Measurements from ENCODE around the gene LHCGR. TPM values are rescaled to one million over a fixed set of nuclear protein-coding genes. Genes with fewer than 3 reads are reported as not detected.

Gene LHCGR
- total RNA-seq, 1 donor from 2014 or later, result not detected

- ChIA-PET CTCF (no interaction called here), POLR2A (no interaction called here)
- Mint-ChIP-seq H3K27ac (no peak overlapping the region), H3K4me1 (no peaks in the 10 kb centered on the region), H3K4me3 (no peak overlapping the region), H3K9me3 (no peaks in the 10 kb centered on the region), H3K36me3 (ENCODE audit: low read depth) (no peaks in the 10 kb centered on the region), H3K27me3 (peaks cover 7% of the 10 kb centered on the region)
- ATAC-seq (ENCODE audit: low read depth) (no peak), DNase-seq (no peak)
- intact Hi-C loops (cut with micrococcal nuclease), result no loop called here
- TF ChIP-seq, protein P1, sequence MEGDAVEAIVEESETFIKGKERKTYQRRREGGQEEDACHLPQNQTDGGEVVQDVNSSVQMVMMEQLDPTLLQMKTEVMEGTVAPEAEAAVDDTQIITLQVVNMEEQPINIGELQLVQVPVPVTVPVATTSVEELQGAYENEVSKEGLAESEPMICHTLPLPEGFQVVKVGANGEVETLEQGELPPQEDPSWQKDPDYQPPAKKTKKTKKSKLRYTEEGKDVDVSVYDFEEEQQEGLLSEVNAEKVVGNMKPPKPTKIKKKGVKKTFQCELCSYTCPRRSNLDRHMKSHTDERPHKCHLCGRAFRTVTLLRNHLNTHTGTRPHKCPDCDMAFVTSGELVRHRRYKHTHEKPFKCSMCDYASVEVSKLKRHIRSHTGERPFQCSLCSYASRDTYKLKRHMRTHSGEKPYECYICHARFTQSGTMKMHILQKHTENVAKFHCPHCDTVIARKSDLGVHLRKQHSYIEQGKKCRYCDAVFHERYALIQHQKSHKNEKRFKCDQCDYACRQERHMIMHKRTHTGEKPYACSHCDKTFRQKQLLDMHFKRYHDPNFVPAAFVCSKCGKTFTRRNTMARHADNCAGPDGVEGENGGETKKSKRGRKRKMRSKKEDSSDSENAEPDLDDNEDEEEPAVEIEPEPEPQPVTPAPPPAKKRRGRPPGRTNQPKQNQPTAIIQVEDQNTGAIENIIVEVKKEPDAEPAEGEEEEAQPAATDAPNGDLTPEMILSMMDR (IDR thresholded peaks at IDR 0.05), result no peak
These were observed 81.9 kb downstream of the LHCGR start for GRCh38 chr2:48673581-48673980.

- peaks cover 7% of the 10 kb centered on the region for H3K27me3 Mint-ChIP-seq
- H3K9me3 Mint-ChIP-seq, result no peaks in the 10 kb centered on the region
- CTCF ChIA-PET, result no interaction called here
- H3K36me3 Mint-ChIP-seq (ENCODE audit: low read depth), result no peaks in the 10 kb centered on the region
- no peak for ATAC-seq (ENCODE audit: low read depth)
- H3K4me1 Mint-ChIP-seq, result no peaks in the 10 kb centered on the region
- no peak for DNase-seq
- TF ChIP-seq, protein P1 (IDR thresholded peaks at IDR 0.05), result no peak
- POLR2A ChIA-PET, result no interaction called here
- intact Hi-C loops (cut with micrococcal nuclease), result no loop called here
- H3K27ac Mint-ChIP-seq, result no peak overlapping the region
- no peak overlapping the region for H3K4me3 Mint-ChIP-seq
These were observed 86.5 kb downstream of the LHCGR start for GRCh38 chr2:48668992-48669391.

DNA sequence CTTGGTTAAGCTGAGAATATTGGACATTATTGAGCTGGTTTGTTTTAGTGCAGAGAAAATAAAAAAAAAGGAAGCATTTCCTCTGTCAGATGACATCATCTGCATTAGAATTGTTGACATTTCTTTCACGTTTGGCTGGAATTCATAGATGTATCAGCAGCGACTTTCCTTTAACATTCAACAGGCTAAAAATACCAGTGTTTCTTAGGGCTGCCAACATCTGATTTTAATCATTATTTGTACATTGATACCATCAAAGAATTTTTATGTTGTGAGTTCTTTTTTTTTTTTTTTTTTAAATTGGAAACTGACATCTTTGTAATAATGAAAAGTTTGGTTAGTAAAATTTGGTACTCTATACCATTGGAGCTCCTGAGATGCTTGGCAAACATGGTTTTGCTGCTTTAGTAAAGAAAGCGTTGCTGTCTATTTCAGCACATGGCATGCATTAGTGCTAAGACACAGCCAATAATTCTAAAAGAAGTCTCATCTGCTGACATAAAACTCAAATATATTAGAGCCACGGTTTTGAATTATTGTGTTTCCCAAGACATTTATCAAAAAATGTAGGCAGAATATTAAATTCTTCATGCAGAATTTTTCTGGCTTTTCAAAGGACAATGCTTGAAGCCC is 104.2 kb downstream of the LHCGR start:
- H3K36me3 Mint-ChIP-seq (ENCODE audit: low read depth), result no peaks in the 10 kb centered on the region
- ChIA-PET POLR2A (no interaction called here), CTCF (no interaction called here)

DNA sequence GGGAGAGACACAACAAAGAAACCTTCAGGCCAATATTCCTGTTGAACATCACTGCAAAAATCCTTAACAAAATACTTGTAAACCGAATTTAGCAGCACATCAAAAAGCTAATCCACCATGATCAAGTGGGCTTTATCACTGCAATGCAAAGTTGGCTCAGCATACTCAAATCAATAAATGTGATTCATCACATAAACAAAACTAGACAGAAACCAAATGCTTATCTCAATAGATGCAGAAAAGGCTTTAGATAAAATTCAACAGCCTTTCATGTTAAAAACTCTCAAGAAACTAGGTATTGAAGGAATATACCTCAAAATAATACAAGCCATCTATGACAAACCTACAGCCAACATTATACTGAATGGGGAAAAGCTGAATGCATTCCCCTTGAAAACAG is 117.3 kb downstream of the LHCGR start:
- TF ChIP-seq, protein P1 (IDR thresholded peaks at IDR 0.05), result no peak
- Mint-ChIP-seq H3K4me3 (no peak overlapping the region), H3K27ac (no peak overlapping the region), H3K4me1 (no peaks in the 10 kb centered on the region), H3K9me3 (peaks cover 3% of the 10 kb centered on the region), H3K36me3 (ENCODE audit: low read depth) (no peaks in the 10 kb centered on the region), H3K27me3 (peaks cover 14% of the 10 kb centered on the region)
- ATAC-seq (ENCODE audit: low read depth), result no peak
- no peak for DNase-seq
- intact Hi-C loops (cut with micrococcal nuclease), result no loop called here
- POLR2A ChIA-PET, result no interaction called here
- CTCF ChIA-PET, result no interaction called here

More for the DNA sequence above, 104.2 kb downstream of the LHCGR start:
- H3K27ac Mint-ChIP-seq, result no peak overlapping the region
- DNase-seq (no peak), ATAC-seq (ENCODE audit: low read depth) (no peak)
- TF ChIP-seq, protein P1 (IDR thresholded peaks at IDR 0.05), result no peak
- H3K9me3 Mint-ChIP-seq, result no peaks in the 10 kb centered on the region
- no peak overlapping the region for H3K4me3 Mint-ChIP-seq
- no peaks in the 10 kb centered on the region for H3K4me1 Mint-ChIP-seq
- peaks cover 3% of the 10 kb centered on the region for H3K27me3 Mint-ChIP-seq
- intact Hi-C loops (cut with micrococcal nuclease), result no loop called here

Other genes with a start within 250 kb of the LHCGR start
- gene STON1, start 225.6 kb downstream of the LHCGR start, total RNA-seq, result 0.86 and 1.8 TPM in 2 replicates
- not detected in 2 replicates for gene GTF2A1L, start 137.9 kb downstream of the LHCGR start, total RNA-seq